ENCODE results near the gene PSTK. TPM values are rescaled to one million over a fixed set of nuclear protein-coding genes. Genes with fewer than 3 reads are reported as not detected.

Gene PSTK
- total RNA-seq, 1 donor from 2014 or later, result 18.1 TPM

DNA sequence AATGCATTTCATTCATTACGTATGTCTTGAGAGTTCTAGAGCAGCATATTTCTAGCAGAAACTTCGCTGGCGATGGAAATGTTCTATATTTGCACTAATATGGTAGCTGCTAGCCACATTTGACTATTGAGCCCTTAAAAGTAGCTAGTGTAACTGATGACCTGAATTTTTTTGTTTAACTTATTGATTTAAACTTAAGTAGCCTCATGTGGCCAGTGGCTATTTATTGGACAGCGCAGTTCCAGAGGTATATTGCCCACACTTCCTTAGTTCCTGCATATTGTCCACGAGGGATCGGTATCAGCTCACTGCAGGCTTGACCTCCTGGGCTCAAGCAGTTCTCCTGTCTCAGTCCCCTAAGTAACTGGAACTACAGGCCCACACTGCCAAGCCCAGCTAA lies 3.7 kb downstream of the PSTK start:
- Histone ChIP-seq H3K27ac (no peak overlapping the region), H3F3A (ENCODE audit: low read depth) (peaks cover 9% of the 10 kb centered on the region), H3K27me3 (no peaks in the 10 kb centered on the region), H3K4me2 (no peak overlapping the region), H3K4me3 (no peak overlapping the region), H2AFZ (replicated peaks) (no peak overlapping the region), H3K36me3 (no peaks in the 10 kb centered on the region), H4K20me1 (ENCODE audit: low read depth) (no peaks in the 10 kb centered on the region), H3K9ac (no peak overlapping the region), H3K4me1 (peaks cover 9% of the 10 kb centered on the region), H3K9me3 (ENCODE audit: low read depth) (no peaks in the 10 kb centered on the region), H3K79me2 (ENCODE audit: low read depth) (no peaks in the 10 kb centered on the region)
- Mint-ChIP-seq H3K9me3 (no peaks in the 10 kb centered on the region), H3K27me3 (ENCODE audit: insufficient read depth, low read depth) (no peaks in the 10 kb centered on the region), H3K4me1 (peaks cover 5% of the 10 kb centered on the region), H3K27ac (no peak overlapping the region), H3K4me3 (no peak overlapping the region), H3K36me3 (no peaks in the 10 kb centered on the region)
- no peak for TF ChIP-seq EZH2 (IDR thresholded peaks at IDR 0.05)
- TF ChIP-seq EZH2phosphoT487 (IDR thresholded peaks at IDR 0.05), result no peak
- no peak for TF ChIP-seq CTCF (IDR thresholded peaks at IDR 0.05)
- DNase-seq (ENCODE audit: low spot score), result no peak

GRCh38 chr10:122984708-122985107 lies 4.5 kb downstream of the PSTK start:
- H3K4me1 ChIP-seq, result peaks cover 6% of the 10 kb centered on the region
- no peaks in the 10 kb centered on the region for H3K79me2 ChIP-seq (ENCODE audit: low read depth)
- peaks cover 9% of the 10 kb centered on the region for H3F3A ChIP-seq (ENCODE audit: low read depth)
- no peak for DNase-seq (ENCODE audit: low spot score)
- no peak overlapping the region for H3K9ac ChIP-seq
- no peak overlapping the region for H2AFZ ChIP-seq (replicated peaks)
- H3K4me3 ChIP-seq, result no peak overlapping the region
- H3K36me3 Mint-ChIP-seq, result no peaks in the 10 kb centered on the region
- H3K27me3 Mint-ChIP-seq (ENCODE audit: insufficient read depth, low read depth), result no peaks in the 10 kb centered on the region
- no peaks in the 10 kb centered on the region for H3K9me3 ChIP-seq (ENCODE audit: low read depth)
- no peaks in the 10 kb centered on the region for H3K36me3 ChIP-seq
- TF ChIP-seq EZH2 (IDR thresholded peaks at IDR 0.05) (no peak), CTCF (IDR thresholded peaks at IDR 0.05) (no peak), EZH2phosphoT487 (IDR thresholded peaks at IDR 0.05) (no peak)
- no peak overlapping the region for H3K4me2 ChIP-seq
- H3K27ac Mint-ChIP-seq, result no peak overlapping the region
- peaks cover 4% of the 10 kb centered on the region for H3K4me1 Mint-ChIP-seq
- H3K4me3 Mint-ChIP-seq, result no peak overlapping the region
- no peaks in the 10 kb centered on the region for H3K9me3 Mint-ChIP-seq
- H3K27ac ChIP-seq, result no peak overlapping the region
- no peaks in the 10 kb centered on the region for H4K20me1 ChIP-seq (ENCODE audit: low read depth)
- H3K27me3 ChIP-seq, result no peaks in the 10 kb centered on the region

DNA sequence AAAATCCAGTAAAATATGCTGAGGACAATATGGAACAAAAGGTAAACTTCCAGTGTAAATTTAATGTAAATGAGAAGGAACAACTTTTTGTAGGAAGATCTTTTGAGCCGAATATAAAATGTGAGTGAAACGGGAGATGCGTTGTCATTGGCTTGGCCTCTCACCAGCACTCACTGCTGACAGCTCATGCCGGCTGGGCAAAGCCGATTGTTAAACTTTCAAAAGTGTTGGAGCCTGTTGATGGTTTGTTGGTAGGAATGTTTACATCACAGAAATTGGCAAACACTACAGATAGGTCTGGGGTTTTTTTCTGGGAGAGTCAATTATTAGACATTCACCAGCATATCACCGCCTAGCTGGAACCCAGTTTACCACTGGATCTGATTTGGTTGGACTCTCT lies 6.1 kb downstream of the PSTK start:
- H3K9me3 Mint-ChIP-seq, result no peaks in the 10 kb centered on the region
- no peaks in the 10 kb centered on the region for H3K4me1 Mint-ChIP-seq
- no peak overlapping the region for H3K27ac Mint-ChIP-seq
- no peak overlapping the region for H3K27ac ChIP-seq
- H3K4me1 ChIP-seq, result no peaks in the 10 kb centered on the region
- no peak overlapping the region for H3K4me3 ChIP-seq
- H3K36me3 Mint-ChIP-seq, result no peaks in the 10 kb centered on the region
- no peaks in the 10 kb centered on the region for H4K20me1 ChIP-seq (ENCODE audit: low read depth)
- no peak for DNase-seq (ENCODE audit: low spot score)
- peaks cover 10% of the 10 kb centered on the region for H3K36me3 ChIP-seq
- no peak overlapping the region for H2AFZ ChIP-seq (replicated peaks)
- H3K79me2 ChIP-seq (ENCODE audit: low read depth), result no peaks in the 10 kb centered on the region
- H3K4me3 Mint-ChIP-seq, result no peak overlapping the region
- H3K4me2 ChIP-seq, result no peak overlapping the region
- TF ChIP-seq EZH2 (IDR thresholded peaks at IDR 0.05) (no peak), EZH2phosphoT487 (IDR thresholded peaks at IDR 0.05) (no peak), CTCF (IDR thresholded peaks at IDR 0.05) (no peak)
- H3K9ac ChIP-seq, result no peak overlapping the region
- no peaks in the 10 kb centered on the region for H3K9me3 ChIP-seq (ENCODE audit: low read depth)
- H3F3A ChIP-seq (ENCODE audit: low read depth), result peaks cover 13% of the 10 kb centered on the region
- H3K27me3 Mint-ChIP-seq (ENCODE audit: insufficient read depth, low read depth), result no peaks in the 10 kb centered on the region
- no peaks in the 10 kb centered on the region for H3K27me3 ChIP-seq
